ENCODE results near the gene FABP1. TPM values are rescaled to one million over a fixed set of nuclear protein-coding genes. Genes with fewer than 3 reads are reported as not detected.
A peak's percentile ranks its signal among the peaks of the same experiment; 100 is the strongest.

The FABP1 gene
- total RNA-seq, 4 donors from 2014 or later: 1,053 to 3,583 (median 2,025) TPM

- no peak for TF ChIP-seq POLR2AphosphoS5 (IDR thresholded peaks at IDR 0.05)
- TF ChIP-seq POLR2A (IDR thresholded peaks at IDR 0.05): no peak
- TF ChIP-seq, protein P1, sequence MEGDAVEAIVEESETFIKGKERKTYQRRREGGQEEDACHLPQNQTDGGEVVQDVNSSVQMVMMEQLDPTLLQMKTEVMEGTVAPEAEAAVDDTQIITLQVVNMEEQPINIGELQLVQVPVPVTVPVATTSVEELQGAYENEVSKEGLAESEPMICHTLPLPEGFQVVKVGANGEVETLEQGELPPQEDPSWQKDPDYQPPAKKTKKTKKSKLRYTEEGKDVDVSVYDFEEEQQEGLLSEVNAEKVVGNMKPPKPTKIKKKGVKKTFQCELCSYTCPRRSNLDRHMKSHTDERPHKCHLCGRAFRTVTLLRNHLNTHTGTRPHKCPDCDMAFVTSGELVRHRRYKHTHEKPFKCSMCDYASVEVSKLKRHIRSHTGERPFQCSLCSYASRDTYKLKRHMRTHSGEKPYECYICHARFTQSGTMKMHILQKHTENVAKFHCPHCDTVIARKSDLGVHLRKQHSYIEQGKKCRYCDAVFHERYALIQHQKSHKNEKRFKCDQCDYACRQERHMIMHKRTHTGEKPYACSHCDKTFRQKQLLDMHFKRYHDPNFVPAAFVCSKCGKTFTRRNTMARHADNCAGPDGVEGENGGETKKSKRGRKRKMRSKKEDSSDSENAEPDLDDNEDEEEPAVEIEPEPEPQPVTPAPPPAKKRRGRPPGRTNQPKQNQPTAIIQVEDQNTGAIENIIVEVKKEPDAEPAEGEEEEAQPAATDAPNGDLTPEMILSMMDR (IDR thresholded peaks at IDR 0.05): no peak
- no peak for TF ChIP-seq EP300 (IDR thresholded peaks at IDR 0.05; ENCODE audit: low read depth)
- peak overlapping the region; percentile 77 to 87 (median 86) for H3K27ac ChIP-seq
These were observed 921 bp upstream of the FABP1 start for GRCh38 chr2:88128654-88129312.

DNA sequence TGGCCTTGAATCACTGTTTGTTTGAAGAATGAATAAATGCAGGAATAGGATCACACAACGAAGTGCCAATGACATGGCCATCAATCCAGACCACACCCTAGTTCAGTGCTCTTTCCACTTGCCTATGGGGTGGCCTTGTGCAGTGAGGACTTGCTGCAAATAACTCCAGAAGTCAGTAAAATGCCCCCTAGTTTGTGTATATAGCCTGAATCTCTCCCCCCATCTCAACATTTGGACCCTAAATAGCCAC, 299 bp downstream of the FABP1 start:
- in situ Hi-C loops (cut with MboI; ENCODE audit: low pct_ligation_motif_present in 1 of 4, low pct_unique_long_range_greater_than_20kb in 1 of 4, low sequenced_read_pairs in 3 of 4) (no loop called here), intact Hi-C loops (cut with DNase I; ENCODE audit: low total_unique reads) (no loop called here)
- Histone ChIP-seq H3K36me3 (no peaks in the 10 kb centered on the region), H3K9me3 (no peaks in the 10 kb centered on the region), H3K4me1 (peaks cover 14 to 36% (median 24%) of the 10 kb centered on the region in 4 donors), H3K27ac (peak overlapping the region; percentile 77 to 87 (median 86)), H3K4me3 (peak overlapping the region in 3 of 4 donors; percentile 30 to 35 (median 30)), H3K27me3 (no peaks in the 10 kb centered on the region)
- TF ChIP-seq, protein P1 (IDR thresholded peaks at IDR 0.05): no peak
- TF ChIP-seq POLR2AphosphoS5 (IDR thresholded peaks at IDR 0.05) (no peak), EP300 (IDR thresholded peaks at IDR 0.05; ENCODE audit: low read depth) (no peak), POLR2A (IDR thresholded peaks at IDR 0.05) (no peak)
- WGBS, 2 donors (ENCODE audit: low coverage in 1 of 2): 0 to 35% methylated on average over 1 of the region's 1 CpG
- DNase-seq: peak; percentile 39

More at GRCh38 chr2:88128654-88129312, 921 bp upstream of the FABP1 start:
- in situ Hi-C loops (cut with MboI; ENCODE audit: low pct_ligation_motif_present in 1 of 4, low pct_unique_long_range_greater_than_20kb in 1 of 4, low sequenced_read_pairs in 3 of 4) (no loop called here), intact Hi-C loops (cut with DNase I; ENCODE audit: low total_unique reads) (no loop called here)
- Histone ChIP-seq H3K4me1 (peaks cover 14 to 36% (median 24%) of the 10 kb centered on the region in 4 donors), H3K27me3 (no peaks in the 10 kb centered on the region), H3K9me3 (no peaks in the 10 kb centered on the region), H3K36me3 (no peaks in the 10 kb centered on the region), H3K4me3 (no peak overlapping the region)
- no peak for DNase-seq
- WGBS, 2 donors (ENCODE audit: low coverage in 1 of 2): 71 to 78% methylated on average over 1 to 7 of the region's 7 CpGs

- peak; percentile 56 for DNase-seq
- in situ Hi-C loops (cut with MboI; ENCODE audit: low pct_ligation_motif_present in 1 of 4, low pct_unique_long_range_greater_than_20kb in 1 of 4, low sequenced_read_pairs in 3 of 4) (no loop called here), intact Hi-C loops (cut with DNase I; ENCODE audit: low total_unique reads) (no loop called here)
- H3K27ac ChIP-seq: peak overlapping the region; percentile 77 to 87 (median 86)
- no peaks in the 10 kb centered on the region for H3K36me3 ChIP-seq
- no peaks in the 10 kb centered on the region for H3K27me3 ChIP-seq
- H3K9me3 ChIP-seq: no peaks in the 10 kb centered on the region
- H3K4me1 ChIP-seq: peaks cover 14 to 36% (median 24%) of the 10 kb centered on the region in 4 donors
- TF ChIP-seq, protein P1 (IDR thresholded peaks at IDR 0.05): no peak
- TF ChIP-seq POLR2A (IDR thresholded peaks at IDR 0.05) (no peak), EP300 (IDR thresholded peaks at IDR 0.05; ENCODE audit: low read depth) (no peak), POLR2AphosphoS5 (IDR thresholded peaks at IDR 0.05) (no peak)
- WGBS, 2 donors (ENCODE audit: low coverage in 1 of 2): 42 to 67% methylated on average over 3 of the region's 3 CpGs
- H3K4me3 ChIP-seq: peak overlapping the region; percentile 1 to 35 (median 30)
These were observed 857 bp downstream of the FABP1 start for GRCh38 chr2:88126772-88127637.
